ENCODE measurements around the gene GORAB.

The GORAB gene

GRCh38 chr1:170539154-170539553 is 7.2 kb downstream of the GORAB start:
- no peak for DNase-seq

- DNase-seq: no peak
These were observed 12.7 kb downstream of the GORAB start for GRCh38 chr1:170544624-170545023.

- DNase-seq: no peak
These were observed 13.5 kb downstream of the GORAB start for GRCh38 chr1:170545476-170545875.

GRCh38 chr1:170547255-170547654 is 15.3 kb downstream of the GORAB start:
- no peak for DNase-seq

GRCh38 chr1:170548497-170548896 is 16.5 kb downstream of the GORAB start:
- no peak for DNase-seq

GRCh38 chr1:170555370-170555769 is 23.4 kb downstream of the GORAB start:
- DNase-seq: no peak

- DNase-seq: no peak
These were observed 25.0 kb downstream of the GORAB start for GRCh38 chr1:170556917-170557316.

- no peak for DNase-seq
These were observed 26.8 kb downstream of the GORAB start for GRCh38 chr1:170558731-170559130.

- DNase-seq: no peak
These were observed 27.2 kb downstream of the GORAB start for GRCh38 chr1:170559166-170559565.

GRCh38 chr1:170560681-170561285 is 28.8 kb downstream of the GORAB start:
- no peak for DNase-seq

GRCh38 chr1:170562646-170563338 is 30.8 kb downstream of the GORAB start:
- DNase-seq: no peak

GRCh38 chr1:170567214-170567613 is 35.2 kb downstream of the GORAB start:
- DNase-seq: no peak

- no peak for DNase-seq
These were observed 36.2 kb downstream of the GORAB start for GRCh38 chr1:170568197-170568596.

GRCh38 chr1:170576980-170577379 is 45.0 kb downstream of the GORAB start:
- no peak for DNase-seq

GRCh38 chr1:170578359-170578758 is 46.4 kb downstream of the GORAB start:
- no peak for DNase-seq

GRCh38 chr1:170580636-170581440 is 48.9 kb downstream of the GORAB start:
- DNase-seq: no peak

- no peak for DNase-seq
These were observed 51.2 kb downstream of the GORAB start for GRCh38 chr1:170583186-170583585.

- DNase-seq: no peak
These were observed 54.6 kb downstream of the GORAB start for GRCh38 chr1:170586321-170587252.

- DNase-seq: no peak
These were observed 55.3 kb downstream of the GORAB start for GRCh38 chr1:170587253-170587593.

- no peak for DNase-seq
These were observed 59.1 kb downstream of the GORAB start for GRCh38 chr1:170590921-170591705.

GRCh38 chr1:170592591-170593111 is 60.7 kb downstream of the GORAB start:
- DNase-seq: no peak
